Measurements from ENCODE around the gene PPP2R3A.

DNA sequence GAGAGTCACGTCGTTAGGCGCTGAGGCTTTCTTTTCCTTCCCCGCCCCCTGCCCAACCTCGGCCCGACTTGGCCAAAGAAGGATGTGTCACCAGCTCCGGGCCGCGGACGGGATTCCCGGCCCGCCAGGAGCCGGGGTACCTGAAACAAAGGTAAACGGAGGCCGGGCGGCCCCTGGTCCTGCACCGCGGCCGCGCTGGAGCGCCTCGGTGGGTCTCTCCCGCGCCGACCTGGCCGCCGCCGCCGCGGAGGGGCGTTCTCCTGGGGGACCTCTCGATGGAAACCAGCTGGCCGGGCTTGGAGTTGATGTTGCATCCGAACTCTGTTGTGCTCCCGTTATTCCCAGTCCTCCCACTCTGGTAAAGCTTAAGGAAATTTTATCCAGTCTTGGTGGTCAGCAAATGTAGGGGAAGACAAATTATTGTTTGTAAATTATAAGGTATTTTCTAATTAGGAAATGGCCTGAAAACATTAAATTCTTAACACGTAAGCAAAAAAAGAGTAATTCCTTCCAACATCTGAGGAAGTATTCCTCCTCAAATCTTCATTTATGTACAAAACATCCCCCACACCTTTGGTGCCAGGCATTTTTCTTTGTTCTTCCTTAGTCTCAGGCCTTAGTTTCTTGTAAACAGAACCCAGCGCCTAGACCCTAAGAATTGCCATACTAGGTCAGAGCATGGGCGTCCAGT, 888 bp downstream of the PPP2R3A start:
- TF ChIP-seq, protein P1, sequence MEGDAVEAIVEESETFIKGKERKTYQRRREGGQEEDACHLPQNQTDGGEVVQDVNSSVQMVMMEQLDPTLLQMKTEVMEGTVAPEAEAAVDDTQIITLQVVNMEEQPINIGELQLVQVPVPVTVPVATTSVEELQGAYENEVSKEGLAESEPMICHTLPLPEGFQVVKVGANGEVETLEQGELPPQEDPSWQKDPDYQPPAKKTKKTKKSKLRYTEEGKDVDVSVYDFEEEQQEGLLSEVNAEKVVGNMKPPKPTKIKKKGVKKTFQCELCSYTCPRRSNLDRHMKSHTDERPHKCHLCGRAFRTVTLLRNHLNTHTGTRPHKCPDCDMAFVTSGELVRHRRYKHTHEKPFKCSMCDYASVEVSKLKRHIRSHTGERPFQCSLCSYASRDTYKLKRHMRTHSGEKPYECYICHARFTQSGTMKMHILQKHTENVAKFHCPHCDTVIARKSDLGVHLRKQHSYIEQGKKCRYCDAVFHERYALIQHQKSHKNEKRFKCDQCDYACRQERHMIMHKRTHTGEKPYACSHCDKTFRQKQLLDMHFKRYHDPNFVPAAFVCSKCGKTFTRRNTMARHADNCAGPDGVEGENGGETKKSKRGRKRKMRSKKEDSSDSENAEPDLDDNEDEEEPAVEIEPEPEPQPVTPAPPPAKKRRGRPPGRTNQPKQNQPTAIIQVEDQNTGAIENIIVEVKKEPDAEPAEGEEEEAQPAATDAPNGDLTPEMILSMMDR (IDR thresholded peaks at IDR 0.05; ENCODE audit: low read depth, low read length): no peak
- no peak for TF ChIP-seq MYC (IDR thresholded peaks at IDR 0.05; ENCODE audit: low read depth, low read length)
